Epithelial cell of esophagus (primary cell): Measurements from ENCODE around the gene MRTFB.
"Not testable (repeated sequence)": the region's sequence is repeated elsewhere in the genome, so short reads cannot be mapped to it uniquely, and the experiment has no call there.

Experiments
- DNase-seq: peaks from one replicate; pipeline ENCODE4 v3.0.0; 2010; ENCODE audit warnings: low read depth
- H3K4me3 ChIP-seq: 2 replicates; pipeline ENCODE4 v1.5.1; 2011; ENCODE audit warnings: mild to moderate bottlenecking, low read length, control low read depth
- TF ChIP-seq, protein P1 (sequence below): IDR thresholded peaks from 2 replicates; pipeline ENCODE4 v1.5.1; 2011; ENCODE audit warnings: low read depth, mild to moderate bottlenecking, low read length, control low read depth, inconsistent platforms; ENCODE audit not compliant: insufficient read depth; ENCODE audit errors: missing control alignments

MRTFB gene

DNA sequence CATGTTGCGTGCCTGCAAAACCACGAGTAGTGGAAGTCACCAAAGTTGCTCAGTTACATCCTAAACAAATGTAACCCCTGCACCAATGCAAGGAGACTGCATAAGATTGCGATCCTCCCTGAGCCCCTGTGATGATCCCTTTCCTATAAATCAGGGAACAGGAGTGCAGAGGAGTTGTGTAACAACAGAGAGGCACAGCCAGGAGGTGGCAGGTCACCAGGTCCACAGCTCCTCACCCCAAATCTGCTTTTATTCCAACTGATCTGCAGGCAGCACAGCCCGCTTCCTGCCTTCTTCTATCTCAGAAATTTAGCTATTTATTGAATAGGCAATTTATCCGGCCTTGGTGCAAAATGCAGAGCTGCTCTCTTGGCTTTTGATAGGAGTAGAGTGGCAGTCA is 36.0 kb upstream of the MRTFB start:
- H3K4me3 ChIP-seq = no peak overlapping the region
- DNase-seq = no peak
- TF ChIP-seq, protein P1, sequence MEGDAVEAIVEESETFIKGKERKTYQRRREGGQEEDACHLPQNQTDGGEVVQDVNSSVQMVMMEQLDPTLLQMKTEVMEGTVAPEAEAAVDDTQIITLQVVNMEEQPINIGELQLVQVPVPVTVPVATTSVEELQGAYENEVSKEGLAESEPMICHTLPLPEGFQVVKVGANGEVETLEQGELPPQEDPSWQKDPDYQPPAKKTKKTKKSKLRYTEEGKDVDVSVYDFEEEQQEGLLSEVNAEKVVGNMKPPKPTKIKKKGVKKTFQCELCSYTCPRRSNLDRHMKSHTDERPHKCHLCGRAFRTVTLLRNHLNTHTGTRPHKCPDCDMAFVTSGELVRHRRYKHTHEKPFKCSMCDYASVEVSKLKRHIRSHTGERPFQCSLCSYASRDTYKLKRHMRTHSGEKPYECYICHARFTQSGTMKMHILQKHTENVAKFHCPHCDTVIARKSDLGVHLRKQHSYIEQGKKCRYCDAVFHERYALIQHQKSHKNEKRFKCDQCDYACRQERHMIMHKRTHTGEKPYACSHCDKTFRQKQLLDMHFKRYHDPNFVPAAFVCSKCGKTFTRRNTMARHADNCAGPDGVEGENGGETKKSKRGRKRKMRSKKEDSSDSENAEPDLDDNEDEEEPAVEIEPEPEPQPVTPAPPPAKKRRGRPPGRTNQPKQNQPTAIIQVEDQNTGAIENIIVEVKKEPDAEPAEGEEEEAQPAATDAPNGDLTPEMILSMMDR = no peak

DNA sequence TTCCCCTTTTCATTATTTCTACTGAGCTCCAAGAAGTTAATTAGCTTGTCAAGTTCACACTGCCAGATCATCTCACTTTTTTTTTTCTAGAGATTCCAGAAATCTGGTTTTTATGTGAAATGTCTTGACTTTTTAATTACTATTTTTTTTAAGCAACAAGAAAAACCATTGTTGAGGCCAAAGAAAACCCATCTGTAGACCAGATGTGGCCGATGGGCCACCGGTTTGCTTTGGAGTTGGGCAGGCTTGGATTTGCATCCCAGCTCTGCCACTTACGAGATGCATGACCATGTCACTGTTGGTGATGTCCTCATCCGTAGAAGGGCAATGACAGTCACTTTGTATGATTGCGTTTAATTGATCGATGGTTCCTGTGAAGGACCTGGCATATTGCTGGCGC is 34.2 kb upstream of the MRTFB start:
- TF ChIP-seq, protein P1 = no peak
- no peak overlapping the region for H3K4me3 ChIP-seq
- DNase-seq = no peak

DNA sequence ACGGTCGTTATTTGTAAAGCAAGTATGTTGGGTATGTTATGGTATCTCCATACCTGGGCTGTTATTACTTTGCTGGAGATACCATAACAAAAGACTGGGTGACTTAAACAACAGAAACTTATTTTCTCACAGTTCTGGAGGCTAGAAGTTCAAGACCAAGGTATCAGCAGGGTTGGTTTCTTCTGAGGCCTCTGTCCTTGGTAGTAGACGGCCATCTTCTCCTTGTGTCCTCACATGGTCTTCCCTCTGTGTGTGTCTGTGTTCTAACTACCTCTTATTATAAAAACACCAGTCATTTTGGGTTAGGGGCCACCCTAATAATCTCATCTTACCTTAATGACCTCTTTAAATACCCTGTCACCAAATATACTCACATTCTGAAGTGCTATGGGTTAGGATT is 33.2 kb upstream of the MRTFB start:
- DNase-seq = no peak
- TF ChIP-seq, protein P1 = no peak
- H3K4me3 ChIP-seq = no peak overlapping the region

DNA sequence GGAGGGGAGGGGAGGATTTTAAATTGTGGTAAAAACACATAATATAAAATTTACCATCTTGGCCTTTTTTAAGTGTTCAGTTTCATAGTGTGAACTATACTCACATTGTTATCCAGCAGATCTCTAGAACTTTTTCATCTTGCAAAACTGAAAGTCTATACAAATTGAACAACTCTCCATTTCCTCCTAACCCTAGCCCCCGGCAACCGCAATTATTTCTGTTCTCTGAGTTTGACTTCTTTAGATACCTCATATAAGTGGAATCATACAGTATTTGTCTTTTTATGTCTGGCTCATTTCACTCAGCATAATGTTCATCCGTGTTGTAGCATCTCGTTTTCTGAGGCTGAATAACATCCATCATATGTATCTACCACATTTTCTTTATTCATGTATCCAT is 30.0 kb upstream of the MRTFB start:
- no peak for DNase-seq
- TF ChIP-seq, protein P1 = no peak
- no peak overlapping the region for H3K4me3 ChIP-seq

DNA sequence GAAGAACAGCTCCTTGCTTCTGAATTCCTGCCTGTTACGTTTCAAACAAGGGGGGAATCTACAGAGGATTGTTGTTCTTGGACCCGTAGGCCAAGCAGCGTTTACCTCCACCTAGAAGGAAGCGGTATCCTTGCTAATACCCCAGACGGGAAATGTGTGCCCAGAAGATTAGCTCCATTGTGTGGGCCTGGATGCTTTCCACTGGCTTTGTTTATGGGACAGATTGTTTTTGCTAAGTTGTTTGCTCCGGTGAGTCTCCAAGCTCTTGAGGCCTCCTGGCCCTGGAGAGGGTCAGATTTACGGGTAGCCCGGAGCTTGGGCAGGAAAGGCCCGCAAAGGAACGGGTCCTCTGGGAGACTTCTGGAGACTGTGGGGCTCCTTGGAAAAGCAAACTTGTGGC is 28.4 kb upstream of the MRTFB start:
- DNase-seq = no peak
- TF ChIP-seq, protein P1 = no peak
- no peak overlapping the region for H3K4me3 ChIP-seq

DNA sequence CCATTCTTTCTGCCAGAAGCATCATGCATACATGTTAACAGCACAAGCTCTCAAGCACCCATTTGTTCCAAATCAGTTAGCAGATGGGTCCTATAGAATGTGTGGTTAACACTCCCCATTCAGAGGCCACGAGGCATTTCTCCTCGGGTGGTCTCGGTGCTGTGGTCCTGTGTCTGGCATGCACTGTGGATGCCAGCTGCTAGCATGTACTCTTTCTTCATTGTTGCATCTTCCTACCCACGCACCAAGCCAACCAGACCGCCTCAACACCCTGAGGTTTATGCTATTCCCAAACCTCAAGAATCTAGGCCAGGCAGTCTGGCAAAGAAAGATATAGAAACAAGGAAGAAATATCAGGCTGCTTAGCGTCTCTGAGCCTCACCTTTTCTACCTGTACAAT is 27.8 kb upstream of the MRTFB start:
- H3K4me3 ChIP-seq = no peak overlapping the region
- no peak for DNase-seq

DNA sequence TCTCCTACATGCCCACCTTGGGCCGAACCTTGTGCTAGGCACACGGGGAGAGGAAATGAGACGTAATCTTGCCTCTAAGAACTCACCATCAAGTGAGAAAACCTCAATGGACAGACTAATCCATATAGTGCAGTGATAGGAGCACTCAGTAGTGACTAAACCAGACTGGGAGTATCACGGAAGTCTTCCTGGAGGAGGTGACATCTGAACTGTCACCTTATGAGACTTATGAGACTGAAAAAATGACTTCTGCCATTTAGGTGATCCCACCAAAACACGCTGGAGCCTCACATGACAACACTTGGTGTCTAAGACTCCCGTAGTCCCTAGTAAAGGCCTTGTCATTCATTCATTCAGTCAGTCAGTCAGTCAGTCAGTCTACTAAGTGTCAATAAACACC is 27.3 kb upstream of the MRTFB start:
- H3K4me3 ChIP-seq = no peak overlapping the region
- DNase-seq = no peak
- TF ChIP-seq, protein P1 = no peak

More for the DNA sequence above, 27.8 kb upstream of the MRTFB start:
- TF ChIP-seq, protein P1 = no peak

DNA sequence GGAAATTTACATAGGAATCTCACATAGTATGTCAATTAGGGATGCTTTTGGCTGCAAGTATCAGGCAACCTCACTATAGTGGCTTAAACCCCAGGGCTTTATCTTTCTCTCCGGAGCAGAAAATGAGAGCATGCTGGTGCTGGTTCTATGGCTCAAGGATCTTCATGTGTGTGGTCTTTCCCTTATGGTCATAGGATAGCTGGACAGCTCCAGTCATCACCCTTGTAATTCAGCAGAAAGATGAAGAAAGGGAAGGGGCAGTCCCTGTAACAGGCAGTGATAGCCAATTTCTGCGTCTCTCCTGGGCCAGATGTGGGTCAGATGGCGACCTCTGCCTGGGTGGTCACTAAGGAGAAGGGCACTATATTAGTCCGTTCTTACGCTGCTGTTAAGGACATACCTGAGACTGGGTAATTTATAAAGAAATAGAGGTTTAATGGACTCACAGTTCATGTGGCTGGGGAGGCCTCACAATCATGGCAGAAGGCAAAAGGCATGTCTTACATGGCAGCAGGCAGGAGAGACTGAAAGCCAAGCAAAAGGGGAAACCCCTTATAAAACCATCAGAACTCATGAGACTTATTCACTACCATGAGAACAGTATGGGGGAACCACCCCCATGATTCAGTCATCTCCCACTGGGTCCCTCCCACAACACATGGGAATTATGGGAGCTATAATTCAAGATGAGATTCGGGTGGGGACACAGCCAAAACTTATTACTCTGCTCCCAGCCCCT is 23.8 kb upstream of the MRTFB start:
- H3K4me3 ChIP-seq, DNase-seq: not testable (repeated sequence)
